ENCODE results near the gene PDLIM3.
"Not testable (repeated sequence)": the region's sequence is repeated elsewhere in the genome, so short reads cannot be mapped to it uniquely, and the experiment has no call there.

The PDLIM3 gene, protein sequence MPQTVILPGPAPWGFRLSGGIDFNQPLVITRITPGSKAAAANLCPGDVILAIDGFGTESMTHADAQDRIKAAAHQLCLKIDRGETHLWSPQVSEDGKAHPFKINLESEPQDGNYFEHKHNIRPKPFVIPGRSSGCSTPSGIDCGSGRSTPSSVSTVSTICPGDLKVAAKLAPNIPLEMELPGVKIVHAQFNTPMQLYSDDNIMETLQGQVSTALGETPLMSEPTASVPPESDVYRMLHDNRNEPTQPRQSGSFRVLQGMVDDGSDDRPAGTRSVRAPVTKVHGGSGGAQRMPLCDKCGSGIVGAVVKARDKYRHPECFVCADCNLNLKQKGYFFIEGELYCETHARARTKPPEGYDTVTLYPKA

DNA sequence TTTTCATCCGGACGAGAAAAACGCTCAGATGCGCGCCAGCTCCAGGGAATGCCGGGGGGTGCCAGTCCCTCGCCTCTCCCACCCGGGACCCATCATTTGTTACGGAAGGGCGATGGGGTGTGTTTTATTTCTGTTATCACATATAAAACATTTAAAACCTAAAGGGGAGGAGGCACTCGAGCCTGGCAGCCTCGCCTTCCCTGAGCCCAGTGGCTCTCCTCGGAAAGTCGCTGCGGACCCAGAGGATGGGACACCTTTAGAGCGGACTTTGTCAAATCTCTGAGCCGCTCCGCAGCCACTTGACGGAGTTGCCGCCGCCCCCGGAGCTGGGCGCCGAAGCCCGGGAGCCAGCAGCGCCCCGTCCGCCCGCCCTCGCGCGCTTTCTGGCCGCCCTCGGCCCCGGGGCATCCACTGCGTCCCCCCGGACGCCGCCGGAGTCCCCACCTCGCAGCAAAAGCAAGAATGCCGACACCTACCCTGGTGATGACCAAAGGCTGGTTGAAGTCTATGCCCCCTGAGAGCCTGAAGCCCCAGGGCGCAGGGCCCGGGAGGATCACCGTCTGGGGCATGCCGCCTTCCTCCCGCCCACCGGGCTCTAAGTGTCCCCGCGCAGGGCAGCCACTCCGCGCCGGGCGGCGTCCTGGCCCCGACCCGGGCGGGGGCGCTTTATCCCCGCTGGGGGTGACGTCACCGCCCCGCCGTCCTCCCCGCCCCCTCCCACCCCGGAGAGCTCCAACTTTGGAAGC is at the start of gene PDLIM3:
Gene PDLIM3, minus strand, starts transcription at position 642 of the 746 bp plus-strand sequence. Its CDS starts 73 bp downstream, at position 569.
- no peak for DNase-seq (ENCODE audit: low read depth)

DNA sequence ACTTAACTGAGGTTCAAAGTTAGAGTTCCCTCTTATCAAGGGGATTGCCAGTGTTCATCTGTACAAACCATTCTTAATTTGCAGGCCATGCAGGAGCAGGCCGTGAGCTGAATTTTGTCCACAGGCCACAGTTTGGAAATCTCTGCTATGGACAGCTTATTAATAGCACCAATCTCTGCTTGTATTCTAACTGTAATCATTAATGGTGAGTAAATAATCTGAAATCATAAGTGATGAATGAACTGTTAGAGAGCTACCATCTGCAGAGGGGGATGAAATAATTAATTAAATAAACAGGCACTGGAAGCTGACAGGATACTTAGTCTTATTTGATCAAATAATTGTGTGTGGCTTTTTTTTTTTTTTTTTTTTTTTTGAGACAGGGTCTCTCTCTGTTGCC is 48.5 kb upstream of the PDLIM3 start:
- DNase-seq (ENCODE audit: low read depth): no peak

DNA sequence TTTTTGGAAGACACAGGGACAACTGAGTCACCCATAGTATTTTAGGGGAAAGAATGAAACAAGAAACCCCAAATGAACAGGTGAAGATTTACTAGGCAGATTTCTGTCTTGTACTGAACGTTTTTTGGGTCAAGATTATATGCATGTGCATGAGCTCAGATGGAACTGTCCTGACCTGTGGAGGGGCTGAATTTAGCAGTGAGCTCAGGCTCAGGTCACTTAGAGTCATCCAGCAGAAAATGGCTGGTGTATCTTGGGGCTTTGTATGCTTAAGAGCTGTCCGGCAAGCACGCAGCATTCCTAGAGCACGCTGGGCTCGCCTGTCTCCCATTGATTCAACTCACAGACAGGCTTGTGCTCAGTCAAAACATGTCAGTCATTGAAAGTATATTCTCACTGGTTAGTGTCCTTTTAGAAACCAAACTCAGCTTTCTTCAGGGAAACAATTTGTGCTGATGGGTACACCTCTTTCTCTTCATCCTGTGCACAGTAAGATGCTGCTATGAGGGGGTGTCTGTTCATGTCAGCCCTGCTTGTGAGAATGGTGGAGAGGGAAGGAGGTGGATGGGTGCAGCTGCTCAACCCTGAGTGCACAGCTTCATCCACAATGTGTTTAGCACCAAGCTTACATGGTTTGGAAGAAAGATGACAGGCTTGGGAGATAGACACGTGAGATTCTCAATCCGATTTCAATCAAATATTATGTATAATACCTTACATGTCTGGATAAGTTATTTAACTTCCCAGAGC is 47.5 kb upstream of the PDLIM3 start:
- DNase-seq (ENCODE audit: low read depth): no peak

DNA sequence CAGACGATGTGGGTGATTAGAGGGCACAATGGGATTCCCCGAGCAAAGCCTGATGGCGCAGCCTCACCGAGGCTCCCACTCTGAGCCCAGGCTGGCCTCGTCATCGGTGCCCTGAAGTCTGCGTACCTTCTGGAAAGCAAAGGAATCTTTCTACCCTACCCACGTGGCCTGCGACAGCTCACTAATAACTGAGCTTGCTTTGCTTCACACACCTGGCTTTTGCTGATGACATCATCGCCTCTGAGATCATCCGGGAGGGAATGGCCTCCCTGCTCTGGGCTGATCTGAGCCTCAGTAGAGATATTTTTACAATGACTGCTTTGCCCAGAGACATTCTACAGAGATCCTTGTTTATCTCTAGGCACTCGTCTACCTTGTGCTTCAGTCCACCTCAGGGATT is 45.4 kb upstream of the PDLIM3 start:
- DNase-seq (ENCODE audit: low read depth): no peak

DNA sequence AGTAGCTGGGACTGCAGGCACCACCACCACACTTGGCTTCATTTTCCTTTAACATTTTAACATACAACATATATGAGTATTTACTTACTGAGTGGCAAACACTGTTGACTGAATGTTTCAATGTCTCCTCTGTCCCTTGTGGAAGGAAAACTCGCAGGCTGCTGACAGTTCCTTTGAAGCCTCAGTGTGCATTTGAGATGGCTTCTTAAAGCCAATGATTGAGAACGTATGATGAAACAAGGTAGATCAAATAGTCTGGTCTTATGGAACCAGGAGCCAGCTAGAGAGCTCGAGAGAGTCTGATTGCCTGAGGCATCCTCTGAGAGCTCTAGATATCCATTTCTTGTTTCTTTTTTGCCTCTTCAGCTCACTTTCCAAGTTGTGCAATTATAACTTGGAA is 43.0 kb upstream of the PDLIM3 start:
- no peak for DNase-seq (ENCODE audit: low read depth)

DNA sequence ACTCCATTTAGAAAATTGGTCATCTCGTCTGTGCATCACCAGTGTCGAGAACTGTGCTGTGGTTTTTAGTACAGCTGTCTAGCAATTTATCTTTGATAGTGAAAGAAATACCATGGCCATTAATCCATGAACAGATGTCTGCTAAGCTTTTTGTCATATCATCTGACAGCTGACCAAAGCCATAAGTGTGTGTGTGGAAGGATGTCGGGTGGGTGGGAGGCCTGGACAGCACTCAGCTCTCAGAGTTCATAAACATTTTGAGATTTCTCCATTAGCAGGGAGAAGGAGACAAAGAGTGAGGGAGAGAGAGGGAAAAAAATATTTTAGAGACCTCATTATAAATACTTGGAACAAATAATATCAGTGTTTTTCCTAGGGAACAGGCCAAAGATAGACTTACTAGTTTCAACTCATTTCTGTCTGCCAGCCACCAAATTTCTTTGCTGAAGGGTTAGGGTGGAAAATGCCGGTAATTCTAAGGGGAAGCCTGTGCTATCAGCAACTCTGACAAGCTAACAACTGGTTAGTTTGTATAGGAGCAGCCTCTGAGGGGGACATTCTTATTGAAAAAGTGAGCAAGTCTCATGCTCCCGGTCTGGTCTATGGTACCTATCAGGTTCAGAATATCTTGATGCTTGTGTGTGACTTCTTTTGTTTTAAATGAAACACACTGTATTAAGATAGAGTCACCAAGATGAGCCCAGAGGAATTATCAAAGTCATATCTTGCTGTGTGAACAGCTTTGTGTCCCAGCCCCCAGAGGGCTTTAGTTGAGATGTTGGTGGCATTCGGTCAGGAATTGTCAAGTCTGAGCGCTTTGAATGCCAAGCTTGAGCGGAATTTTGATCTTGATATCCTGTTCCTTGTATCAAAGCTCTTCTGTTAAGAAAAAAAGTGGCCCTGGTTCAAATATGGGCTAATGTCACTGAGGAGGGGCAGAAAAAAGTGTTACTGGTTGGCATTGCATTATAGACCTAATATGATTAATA is 41.9 kb upstream of the PDLIM3 start:
- no peak for DNase-seq (ENCODE audit: low read depth)

DNA sequence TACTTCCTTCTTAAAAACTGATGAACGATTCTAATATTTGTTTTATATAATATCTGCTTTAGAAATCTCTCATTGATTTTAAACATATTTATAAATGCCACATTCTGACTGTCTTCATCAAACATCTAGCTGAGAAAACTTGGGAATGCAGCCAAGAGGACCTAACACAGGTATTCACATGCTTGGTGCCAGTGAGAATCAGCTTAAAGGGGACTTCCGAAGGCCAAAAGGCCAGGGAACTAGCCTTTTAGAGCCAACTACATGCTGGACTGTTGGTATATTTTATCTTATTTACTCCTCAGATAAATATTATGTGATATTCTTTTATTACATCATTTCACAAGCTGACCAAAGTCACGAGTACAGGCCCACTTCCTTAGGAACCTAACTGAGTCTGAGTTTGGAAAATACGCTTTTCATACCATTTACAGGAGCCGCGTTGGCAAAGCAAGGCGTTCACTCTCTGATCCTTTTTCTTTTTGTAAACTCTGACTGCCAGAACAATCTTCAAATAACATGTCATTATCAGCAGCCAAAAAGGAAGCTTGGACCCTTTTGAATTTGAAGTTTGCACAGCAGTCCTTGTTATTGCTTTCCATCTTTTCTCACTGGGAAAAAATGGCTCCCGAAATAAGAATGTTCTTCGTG is 41.1 kb upstream of the PDLIM3 start:
- no peak for DNase-seq (ENCODE audit: low read depth)

DNA sequence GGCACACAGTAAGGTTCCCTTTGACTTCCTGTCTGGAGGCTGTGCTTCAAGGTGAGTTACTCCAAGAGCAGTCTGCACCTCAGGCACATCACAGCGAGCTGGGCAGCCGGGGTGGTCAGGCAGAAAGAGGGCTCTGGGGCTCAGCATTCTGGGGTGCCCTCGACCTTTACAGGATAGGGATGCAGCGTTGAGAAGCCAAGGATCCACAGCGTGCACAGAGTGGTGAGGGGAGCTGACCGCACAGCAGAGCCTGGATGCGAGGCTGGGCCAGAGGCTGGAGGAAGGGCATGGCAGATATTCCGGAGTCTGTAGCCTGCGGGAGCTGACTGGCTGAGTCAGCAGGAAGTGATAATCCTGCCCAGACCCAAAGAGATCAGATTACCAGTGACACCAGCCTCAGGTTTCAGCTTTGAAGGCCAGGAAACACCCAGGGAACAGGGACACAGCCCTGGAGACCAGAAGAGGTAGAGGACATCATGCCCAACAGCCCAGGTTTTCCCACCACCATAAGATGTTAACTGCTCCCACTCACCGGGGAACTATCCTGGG is 38.4 kb upstream of the PDLIM3 start:
- no peak for DNase-seq (ENCODE audit: low read depth)

DNA sequence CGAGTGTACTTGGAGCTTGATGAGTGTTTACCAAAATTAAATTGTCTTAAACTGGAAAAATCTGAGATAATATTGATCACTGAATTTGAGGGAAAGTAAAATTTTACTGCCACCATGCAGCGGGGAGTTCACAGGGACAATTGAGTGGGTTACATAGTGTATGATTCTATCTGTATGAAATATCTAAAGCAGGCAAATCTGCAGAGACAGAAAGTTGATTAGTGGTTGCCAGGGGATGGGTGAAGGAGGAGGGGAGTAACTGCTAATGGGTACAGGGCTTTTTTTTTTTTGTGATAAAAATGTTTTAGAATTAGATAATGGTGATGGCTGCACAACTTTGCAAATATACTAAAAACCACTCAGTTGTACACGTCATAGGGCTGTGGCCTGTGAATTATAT is 35.4 kb upstream of the PDLIM3 start:
- no peak for DNase-seq (ENCODE audit: low read depth)

DNA sequence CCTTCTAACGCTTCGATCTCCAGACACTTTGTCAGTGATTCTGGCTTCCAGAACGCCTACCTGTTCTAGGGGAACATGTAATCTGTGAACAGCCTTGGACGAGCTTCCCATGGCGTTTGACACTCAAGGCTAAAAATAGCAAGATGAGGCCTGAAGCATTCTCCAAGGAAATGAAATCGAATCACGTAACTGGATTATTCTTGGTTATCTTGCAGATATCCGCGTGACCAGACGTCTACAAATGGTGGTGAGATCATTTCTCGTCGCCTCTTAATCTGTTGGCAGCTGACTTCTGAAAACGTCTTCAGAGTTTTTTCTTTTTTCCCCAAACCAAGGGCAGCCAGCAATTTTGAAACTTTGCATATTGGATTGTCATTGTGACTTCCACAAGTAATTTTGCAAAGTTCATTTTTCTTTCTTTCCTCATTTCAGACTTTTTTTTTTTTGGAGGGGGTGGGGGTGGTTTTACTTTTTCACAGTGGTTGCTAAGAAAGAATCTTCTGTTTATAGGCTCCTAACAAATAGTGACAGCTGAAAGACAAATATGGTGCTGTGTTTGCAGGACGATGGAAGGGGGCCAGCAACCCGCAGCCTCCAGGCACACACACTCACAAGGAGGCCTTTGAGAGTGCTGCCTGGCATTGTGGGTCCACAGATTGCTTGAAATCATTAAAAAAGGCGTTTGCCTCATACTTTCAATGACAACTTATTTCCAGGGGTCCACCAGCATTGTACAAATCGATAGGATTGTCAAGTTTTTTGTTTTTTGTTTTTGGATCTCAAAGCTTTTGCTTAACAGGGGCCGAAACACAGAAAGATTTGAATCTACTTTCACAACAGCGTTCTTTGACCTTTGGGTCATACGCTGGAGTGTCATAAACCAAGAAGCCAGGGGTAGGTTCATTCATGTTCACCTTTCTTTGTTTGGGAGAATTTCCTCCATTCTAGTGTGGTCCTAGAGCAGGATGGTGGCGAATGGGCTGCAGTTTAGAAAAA is 32.4 kb upstream of the PDLIM3 start:
- no peak for DNase-seq (ENCODE audit: low read depth)

DNA sequence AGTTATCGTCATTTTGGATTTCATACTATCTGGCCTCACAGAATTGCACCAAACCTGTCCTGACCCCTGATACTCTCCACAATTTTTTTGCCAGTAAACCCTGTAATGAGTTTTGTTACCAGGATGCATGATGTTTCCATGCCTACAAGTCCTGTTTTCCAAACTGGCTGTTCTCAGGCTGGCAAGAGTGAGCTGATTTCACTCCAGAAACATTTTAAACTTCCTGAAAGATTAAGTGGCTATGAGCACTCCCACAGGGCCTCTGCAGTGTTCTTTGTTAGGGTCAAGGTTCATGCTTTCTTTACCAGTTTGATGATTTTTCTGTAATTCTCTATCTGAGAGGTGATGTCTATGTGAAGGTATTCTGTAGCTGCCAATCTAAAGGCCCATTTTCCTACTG is 31.7 kb upstream of the PDLIM3 start:
- no peak for DNase-seq (ENCODE audit: low read depth)

DNA sequence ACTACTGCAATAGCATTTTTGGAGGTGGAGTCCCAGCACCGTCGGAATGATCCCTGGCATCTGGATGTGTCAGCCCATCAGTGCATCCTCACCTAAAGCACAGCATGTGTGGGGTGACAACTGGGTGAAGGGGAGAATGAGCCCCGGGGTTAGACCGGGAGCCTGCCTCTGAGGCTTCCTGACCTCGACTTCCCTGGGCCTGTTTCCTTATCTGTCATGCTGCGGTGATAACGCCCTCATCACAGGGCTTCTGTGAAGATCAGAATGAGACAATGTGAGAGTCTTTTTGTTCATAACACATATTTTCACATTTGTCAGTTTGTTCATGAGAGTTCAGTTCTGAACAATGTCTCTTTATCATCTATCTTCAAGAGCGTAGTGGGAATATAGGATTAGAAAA is 31.1 kb upstream of the PDLIM3 start:
- DNase-seq (ENCODE audit: low read depth): no peak

DNA sequence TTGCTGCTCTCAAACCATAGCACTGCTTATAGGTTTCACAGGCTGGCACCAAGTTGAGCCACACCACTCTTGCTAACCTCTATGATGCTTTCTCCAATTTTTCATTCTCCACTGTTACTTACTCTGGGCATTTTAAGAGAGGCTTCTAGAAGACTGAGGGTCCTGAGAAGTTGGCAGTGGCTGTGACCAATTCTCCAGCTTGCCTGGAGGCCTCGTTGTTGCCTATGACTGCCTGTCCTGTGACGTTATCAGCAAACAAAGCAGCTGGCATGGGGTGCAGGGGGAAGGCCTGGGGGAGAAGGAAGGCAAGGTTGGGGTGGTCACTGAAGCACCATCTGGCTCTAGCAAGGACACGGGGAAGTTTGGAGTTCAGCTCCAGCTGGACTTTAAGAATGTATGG is 30.4 kb upstream of the PDLIM3 start:
- no peak for DNase-seq (ENCODE audit: low read depth)

DNA sequence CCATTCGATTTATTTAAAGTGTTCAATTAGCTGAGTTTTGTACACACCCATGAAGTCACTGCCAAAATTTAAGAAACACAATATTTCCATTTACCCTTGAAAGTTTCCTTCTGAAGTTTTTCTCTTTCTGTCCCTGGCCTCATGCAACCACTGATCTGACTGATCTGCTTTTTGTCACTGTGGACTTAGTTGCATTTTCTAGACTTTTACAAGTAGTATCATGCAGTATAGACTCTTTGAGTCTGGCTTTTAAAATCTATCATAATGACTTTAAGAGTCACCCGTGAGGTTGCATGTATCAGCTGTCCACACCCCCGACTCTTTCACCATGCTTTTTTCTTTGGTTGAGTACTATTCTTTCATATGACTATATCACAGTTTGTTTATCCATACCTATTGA is 29.0 kb upstream of the PDLIM3 start:
- no peak for DNase-seq (ENCODE audit: low read depth)

DNA sequence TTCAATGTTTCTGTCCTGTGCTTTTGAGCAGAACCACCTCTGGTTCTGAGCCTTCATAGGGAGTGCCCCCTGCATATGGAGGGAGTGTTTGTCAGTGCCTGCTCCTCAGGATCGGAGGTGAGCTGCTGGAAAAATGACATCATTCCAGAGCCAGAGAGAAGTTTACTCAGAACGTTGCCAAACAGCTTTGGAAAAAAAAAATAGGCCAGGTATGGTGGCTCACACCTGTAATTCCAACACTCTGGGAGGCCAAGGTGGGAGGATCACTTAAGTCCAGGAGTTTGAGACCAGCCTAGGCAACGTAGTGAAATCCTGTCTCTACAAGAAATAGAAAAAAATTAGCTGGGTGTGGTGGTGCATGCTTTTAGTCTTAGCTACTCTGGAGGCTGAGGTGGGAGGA is 27.2 kb upstream of the PDLIM3 start:
- no peak for DNase-seq (ENCODE audit: low read depth)

DNA sequence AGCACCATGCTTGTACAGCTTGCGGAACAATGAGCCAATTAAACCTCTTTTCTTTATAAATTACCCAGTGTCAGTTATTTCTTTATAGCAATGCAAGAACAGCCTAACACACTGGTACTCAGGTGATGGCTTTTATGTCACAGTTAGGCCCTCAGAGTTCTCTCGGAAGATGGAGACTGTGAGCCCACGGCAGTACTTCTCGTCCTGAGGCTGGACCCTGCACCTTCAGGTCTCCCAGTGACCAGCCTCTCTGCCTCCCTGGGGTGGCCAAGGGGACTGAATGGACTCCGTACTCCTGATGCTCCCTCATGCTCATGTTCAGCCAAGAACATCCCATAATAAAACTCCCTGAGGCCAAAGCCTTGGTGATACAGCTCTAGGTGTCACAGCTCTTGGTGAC is 25.0 kb upstream of the PDLIM3 start:
- no peak for DNase-seq (ENCODE audit: low read depth)

DNA sequence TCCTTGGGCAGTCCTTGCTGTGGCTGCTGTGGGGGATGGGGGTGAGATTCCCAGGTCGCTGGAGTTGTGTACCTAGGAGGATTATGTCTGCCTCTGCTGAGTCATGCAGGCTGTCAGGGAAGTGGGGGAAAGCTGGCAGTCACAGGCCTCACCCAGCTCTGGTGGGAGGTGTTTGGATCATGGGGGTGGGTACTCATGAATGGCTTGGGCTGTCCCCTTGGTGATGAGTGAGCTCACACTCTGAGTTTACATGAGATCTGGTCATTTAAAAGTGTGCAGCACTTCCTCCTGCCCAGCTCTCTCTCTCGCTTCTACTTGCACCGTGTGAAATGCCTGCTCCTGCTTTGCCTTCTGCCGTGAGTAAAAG is 24.6 kb upstream of the PDLIM3 start:
- no peak for DNase-seq (ENCODE audit: low read depth)

DNA sequence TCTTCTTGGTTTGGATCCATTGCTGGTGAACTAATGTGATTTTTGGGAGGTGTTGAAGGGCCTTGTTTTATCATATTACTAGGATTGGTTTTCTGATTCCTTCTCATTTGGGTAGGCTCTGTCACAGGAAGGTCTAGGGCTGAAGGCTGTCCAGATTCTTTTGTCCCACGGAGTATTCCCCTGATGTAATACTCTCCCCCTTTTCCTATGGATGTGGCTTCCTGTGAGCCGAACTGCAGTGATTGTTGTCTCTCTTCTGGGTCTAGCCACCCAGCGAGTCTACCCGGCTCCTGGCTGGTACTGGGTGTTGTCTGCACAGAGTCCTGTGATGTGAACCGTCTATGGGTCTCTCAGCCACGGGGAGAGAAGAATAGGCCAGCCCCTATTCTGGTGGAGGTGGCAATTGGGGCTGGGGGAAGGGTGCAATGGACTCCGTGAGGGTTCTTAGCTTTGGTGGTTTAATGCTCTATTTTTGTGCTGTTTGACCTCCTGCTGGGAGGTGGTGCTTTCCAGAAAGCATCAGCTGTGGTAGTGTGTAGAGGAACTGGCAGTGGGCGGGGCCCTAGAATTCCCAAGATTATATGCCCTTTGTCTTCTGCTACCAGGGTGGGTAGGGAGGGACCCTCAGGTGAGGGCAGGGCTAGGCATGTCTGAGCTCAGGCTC is 24.1 kb upstream of the PDLIM3 start:
- not testable (repeated sequence) for DNase-seq (ENCODE audit: low read depth)

Data from stimulated activated CD4-positive, alpha-beta T cell treated with anti-CD3 and anti-CD28 coated beads, Interleukin-2, amount 100 ng/mL, for 4 hours (primary cell).